A549 (cell line): ENCODE measurements around the gene SNRNP70. TPM values are rescaled to one million over a fixed set of nuclear protein-coding genes. Genes with fewer than 3 reads are reported as not detected.
"Not testable (repeated sequence)": the region's sequence is repeated elsewhere in the genome, so short reads cannot be mapped to it uniquely, and the experiment has no call there.

Experiments used
- ATAC-seq, 2 experiments: fragments of 200-7000 bp in 1 of 2; fragments of >200 bp in 1 of 2; cut with Nextera tagmentation in 1 of 2; cut with Tn5 transposase in 1 of 2; 3 replicates each; pipeline versions ENCODE4 v1.8.0 to v1.9.1; 2018 to 2020; ENCODE audit warnings: mild to moderate bottlenecking in 1 of 2, moderate library complexity in 1 of 2
- CTCF ChIA-PET: fragments of 300-600 bp; sonication (Branson Sonifier 250); formaldehyde crosslinking; extraction: SDS; loops from one replicate; lab custom pipeline; 2021; ENCODE audit warnings: antibody characterized with exemption, inconsistent platforms; lab: Yijun Ruan, JAX
- POLR2A ChIA-PET: fragments of 350-600 bp; formaldehyde crosslinking; extraction: SDS; loops from one replicate; lab custom pipeline; 2021; ENCODE audit warnings: antibody characterized with exemption, inconsistent platforms; lab: Yijun Ruan, JAX
- DNase-seq, 2 experiments: peaks; one replicate each; pipeline versions ENCODE4 v3.0.0 to v3.0.0-alpha.2; 2011 to 2016; ENCODE audit warnings: low read depth in 1 of 2, low spot score in 1 of 2
- FAIRE-seq: peaks from 2 replicates; lab custom pipeline; 2011; peaks lifted over from hg19 to GRCh38; lab: Jason Lieb, UNC
- H3K27ac ChIP-seq, 2 experiments: fragments of >200 bp; sonication (Bioruptor Twin); formaldehyde crosslinking; 3 replicates each; pipeline ENCODE4 v1.5.1; 2016 to 2017
- H3K4me1 ChIP-seq: fragments of >200 bp; sonication (Bioruptor Twin); formaldehyde crosslinking; 3 replicates; pipeline ENCODE4 v1.6.1; 2016
- H3K4me2 ChIP-seq: fragments of >200 bp; sonication (Bioruptor Twin); formaldehyde crosslinking; 3 replicates; pipeline ENCODE4 v1.6.1; 2016
- H3K4me3 ChIP-seq: fragments of >200 bp; sonication (Bioruptor Twin); formaldehyde crosslinking; 3 replicates; pipeline ENCODE4 v1.5.1; 2016
- H3K9me3 ChIP-seq: fragments of >200 bp; sonication (Bioruptor Twin); formaldehyde crosslinking; 3 replicates; pipeline ENCODE4 v1.6.1; 2016
- BHLHE40 ChIP-seq: IDR thresholded peaks from 2 replicates; pipeline ENCODE4 v1.6.1; 2012; ENCODE audit warnings: low read depth, low read length, inconsistent platforms
- CEBPB ChIP-seq, 2 experiments: fragments of >200 bp in 1 of 2; sonication (Bioruptor Twin) in 1 of 2; formaldehyde crosslinking in 1 of 2; IDR thresholded peaks; 2 replicates each; pipeline ENCODE4 v1.6.1; 2012 to 2016
- CHD2 ChIP-seq: fragments of 150-350 bp; IDR thresholded peaks from 2 replicates; pipeline ENCODE4 v1.6.1; 2014; ENCODE audit warnings: low read length; ENCODE audit not compliant: partially characterized antibody
- E2F6 ChIP-seq: IDR thresholded peaks from 2 replicates; pipeline ENCODE4 v1.6.1; 2012; ENCODE audit warnings: low read depth, borderline replicate concordance
- FOXS1 ChIP-seq: fragments of 250-450 bp; sonication (Bioruptor Pico); IDR thresholded peaks from 2 replicates; pipeline ENCODE4 v1.5.0; 2020; ENCODE audit warnings: mild to moderate bottlenecking, moderate library complexity
- HES2 ChIP-seq: fragments of >200 bp; sonication (Bioruptor Twin); formaldehyde crosslinking; IDR thresholded peaks from 2 replicates; pipeline ENCODE4 v1.6.1; 2016
- JUNB ChIP-seq: fragments of >200 bp; sonication (Bioruptor Twin); formaldehyde crosslinking; IDR thresholded peaks from 2 replicates; pipeline ENCODE4 v1.6.1; 2016
- MAFK ChIP-seq: fragments of 450-650 bp; IDR thresholded peaks from 2 replicates; pipeline ENCODE4 v1.6.1; 2014; ENCODE audit not compliant: partially characterized antibody
- MAX ChIP-seq: IDR thresholded peaks from 2 replicates; pipeline ENCODE4 v1.6.1; 2012
- MYC ChIP-seq: IDR thresholded peaks from 2 replicates; pipeline ENCODE4 v1.6.1; 2012; ENCODE audit warnings: mild to moderate bottlenecking, inconsistent platforms, low read length, improper control_type of control experiment, borderline replicate concordance
- NFE2L2 ChIP-seq: fragments of 150-350 bp; conservative IDR thresholded peaks from 2 replicates; pipeline ENCODE4 v1.6.1; 2014; ENCODE audit warnings: low read length
- NPAS2 ChIP-seq: fragments of 250-450 bp; sonication (Bioruptor Pico); IDR thresholded peaks from 2 replicates; pipeline ENCODE4 v1.8.0; 2022; ENCODE audit warnings: mild to moderate bottlenecking, moderate library complexity, borderline replicate concordance
- NR3C1 ChIP-seq: fragments of >200 bp; sonication (Bioruptor Twin); formaldehyde crosslinking; IDR thresholded peaks from 3 replicates; pipeline ENCODE4 v1.6.1; 2017
- RARB ChIP-seq: fragments of 250-450 bp; sonication (Bioruptor Pico); IDR thresholded peaks from 2 replicates; pipeline ENCODE4 v1.8.0; 2021; ENCODE audit warnings: mild to moderate bottlenecking, moderate library complexity
- REST ChIP-seq: fragments of 200-600 bp; sonication (generic); IDR thresholded peaks from 2 replicates; pipeline ENCODE4 v1.6.1; 2016; ENCODE audit warnings: antibody characterized with exemption, mild to moderate bottlenecking, moderate library complexity
- TFCP2L1 ChIP-seq: fragments of 250-450 bp; sonication (Bioruptor Pico); IDR thresholded peaks from 2 replicates; pipeline ENCODE4 v1.5.0; 2021; ENCODE audit warnings: mild to moderate bottlenecking
- TP53 ChIP-seq: fragments of 250-450 bp; sonication (Bioruptor Pico); IDR thresholded peaks from 2 replicates; pipeline ENCODE4 v1.5.0; 2021; ENCODE audit warnings: mild to moderate bottlenecking, moderate library complexity
- ZFP36 ChIP-seq: fragments of 450-650 bp; IDR thresholded peaks from 2 replicates; pipeline ENCODE4 v1.6.1; 2014; ENCODE audit warnings: borderline replicate concordance; ENCODE audit not compliant: partially characterized antibody
- WGBS: methylation state at CpG from one replicate; pipeline ENCODE4 v1.1.6; 2017; ENCODE audit errors: missing lambda C conversion rate; 5-methylcytosine and 5-hydroxymethylcytosine counted together
- polyA plus RNA-seq, 4 experiments: library from polyadenylated mRNA; depleted of rRNA in 3 of 4; stranded (reverse); fragments of >200 nt; fragmentation: RNase III in 1 of 4; extraction: RNeasy Plus Mini Kit Qiagen cat#74134 plus additional on column Dnase treatment in 1 of 4; gene quantifications; 2 replicates in 3 of 4; 3 replicates in 1 of 4; pipeline ENCODE4 v1.2.3, GENCODE V29; 2011 to 2017

SNRNP70 gene
- polyA plus RNA-seq, 2 of the 4 experiments (the other 2 are of a cell fraction), result 214 to 350 TPM

- TF ChIP-seq CEBPB (IDR thresholded peaks at IDR 0.05), result peak in 1 of 2 experiments; percentile 19; a peak in 1 of 4 replicates
- TF ChIP-seq, all 56 proteins: peak for 1; not testable (repeated sequence) for 55
- CTCF ChIA-PET, result interaction anchor here (1.0 to 21.0 kb wide), 2 partner anchors 9 to 22 kb away, joined by 3 to 298 read pairs; partner anchors contain the start of gene LIN7B
- H3K4me3 ChIP-seq, POLR2A ChIA-PET, DNase-seq, ATAC-seq, H3K9me3 ChIP-seq, FAIRE-seq, H3K27ac ChIP-seq, H3K4me2 ChIP-seq: not testable (repeated sequence)
- peaks cover 11% of the 10 kb centered on the region for H3K4me1 ChIP-seq
- 86% methylated on average over 11 of the region's 11 CpGs for WGBS
Observed at GRCh38 chr19:49123285-49123684, 38.0 kb downstream of the SNRNP70 start.

- DNase-seq (no peak), FAIRE-seq (no peak), ATAC-seq (no peak)
- TF ChIP-seq MAX (no peak), NPAS2 (CRISPR knock-in tag) (no peak), ZFP36 (no peak), NR3C1 (no peak)
- H3K4me3 ChIP-seq, result no peak overlapping the region
- CTCF ChIA-PET, result interaction anchor here (1.0 to 21.0 kb wide), 6 partner anchors 9 to 101 kb away, joined by 4 to 298 read pairs (median 8); partner anchors contain the start of gene LIN7B
- WGBS, result 79% methylated on average over 20 of the region's 23 CpGs
- POLR2A ChIA-PET, result interaction anchor here (0.9 kb wide), 1 partner anchor 11 kb away, joined by 4 read pairs; the partner anchor contains the start of gene LIN7B
- no peaks in the 10 kb centered on the region for H3K9me3 ChIP-seq
- H3K4me2 ChIP-seq, result no peak overlapping the region
- H3K4me1 ChIP-seq, result peaks cover 12% of the 10 kb centered on the region
- no peak overlapping the region for H3K27ac ChIP-seq
Observed at GRCh38 chr19:49125025-49125731, 39.9 kb downstream of the SNRNP70 start.

GRCh38 chr19:49126575-49126974, 41.3 kb downstream of the SNRNP70 start:
- 84% methylated on average over 4 of the region's 4 CpGs for WGBS
- DNase-seq, result no peak
- FAIRE-seq, result no peak
- Histone ChIP-seq H3K4me1 (peaks cover 9% of the 10 kb centered on the region; the same call in 2 of the 3 replicates), H3K9me3 (no peaks in the 10 kb centered on the region), H3K4me2 (no peak overlapping the region), H3K27ac (no peak overlapping the region), H3K4me3 (no peak overlapping the region)
- POLR2A ChIA-PET, result interaction anchor here (0.6 to 0.7 kb wide), 3 partner anchors 11 to 49 kb away, joined by 3 to 6 read pairs (median 4); no protein-coding TSS in a partner anchor
- no peak for ATAC-seq
- CTCF ChIA-PET, result interaction anchor here (0.6 to 21.0 kb wide), 6 partner anchors 11 to 508 kb away, joined by 3 to 298 read pairs (median 6); partner anchors contain the start of gene LIN7B
- TF ChIP-seq RARB (CRISPR knock-in tag) (no peak), MAFK (no peak), NFE2L2 (no peak), JUNB (no peak), E2F6 (no peak), MYC (no peak), BHLHE40 (no peak), CHD2 (no peak), TP53 (CRISPR knock-in tag) (no peak), TFCP2L1 (CRISPR knock-in tag) (no peak), REST (no peak), HES2 (no peak), FOXS1 (CRISPR knock-in tag) (no peak)

GRCh38 chr19:49127225-49127624, 42.0 kb downstream of the SNRNP70 start:
- FAIRE-seq, H3K9me3 ChIP-seq, DNase-seq, H3K4me1 ChIP-seq, ATAC-seq: not testable (repeated sequence)
- POLR2A ChIA-PET, result interaction anchor here (0.6 to 1.3 kb wide), 11 partner anchors 10 to 351 kb away, joined by 3 to 14 read pairs (median 4); partner anchors contain the start of gene LIN7B
- Histone ChIP-seq H3K4me2 (peak overlapping the region; percentile 84), H3K27ac (peak overlapping the region; percentile 62 to 80; a peak in 5 of 6 replicates), H3K4me3 (peak overlapping the region; percentile 36; the same call in 2 of the 3 replicates)
- CTCF ChIA-PET, result interaction anchor here (0.6 to 21.0 kb wide), 8 partner anchors 11 to 509 kb away, joined by 3 to 298 read pairs (median 6); partner anchors contain the start of gene LIN7B
- WGBS, result 95% methylated on average over 12 of the region's 12 CpGs
